ENCODE results near the gene LCLAT1.

DNA sequence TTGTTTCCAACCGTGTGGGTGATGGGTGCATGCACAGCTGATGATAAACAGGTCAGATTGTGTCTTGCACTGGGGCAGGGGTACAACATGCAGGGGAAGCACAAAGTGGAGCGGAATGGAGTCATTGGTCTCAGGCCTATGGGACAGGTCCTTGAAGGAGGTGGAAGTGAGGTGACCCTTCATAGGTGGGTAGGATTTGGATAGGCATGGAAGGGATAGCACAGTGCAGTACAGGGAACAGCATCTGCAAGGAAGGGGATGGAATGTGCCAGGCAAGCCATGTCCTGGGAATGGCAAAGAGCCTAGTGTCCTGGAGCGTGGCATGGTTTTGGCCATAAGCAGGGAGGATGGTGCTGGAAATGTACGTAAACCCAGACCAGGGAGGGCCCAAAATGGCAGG is 216.3 kb downstream of the LCLAT1 start:
- TF ChIP-seq, protein P1, sequence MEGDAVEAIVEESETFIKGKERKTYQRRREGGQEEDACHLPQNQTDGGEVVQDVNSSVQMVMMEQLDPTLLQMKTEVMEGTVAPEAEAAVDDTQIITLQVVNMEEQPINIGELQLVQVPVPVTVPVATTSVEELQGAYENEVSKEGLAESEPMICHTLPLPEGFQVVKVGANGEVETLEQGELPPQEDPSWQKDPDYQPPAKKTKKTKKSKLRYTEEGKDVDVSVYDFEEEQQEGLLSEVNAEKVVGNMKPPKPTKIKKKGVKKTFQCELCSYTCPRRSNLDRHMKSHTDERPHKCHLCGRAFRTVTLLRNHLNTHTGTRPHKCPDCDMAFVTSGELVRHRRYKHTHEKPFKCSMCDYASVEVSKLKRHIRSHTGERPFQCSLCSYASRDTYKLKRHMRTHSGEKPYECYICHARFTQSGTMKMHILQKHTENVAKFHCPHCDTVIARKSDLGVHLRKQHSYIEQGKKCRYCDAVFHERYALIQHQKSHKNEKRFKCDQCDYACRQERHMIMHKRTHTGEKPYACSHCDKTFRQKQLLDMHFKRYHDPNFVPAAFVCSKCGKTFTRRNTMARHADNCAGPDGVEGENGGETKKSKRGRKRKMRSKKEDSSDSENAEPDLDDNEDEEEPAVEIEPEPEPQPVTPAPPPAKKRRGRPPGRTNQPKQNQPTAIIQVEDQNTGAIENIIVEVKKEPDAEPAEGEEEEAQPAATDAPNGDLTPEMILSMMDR (IDR thresholded peaks at IDR 0.05) = no peak
- no peak for TF ChIP-seq POLR2A (IDR thresholded peaks at IDR 0.05; ENCODE audit: low read depth)
- no peak for TF ChIP-seq EP300 (IDR thresholded peaks at IDR 0.05)
- no peak for TF ChIP-seq POLR2AphosphoS5 (IDR thresholded peaks at IDR 0.05)
